ENCODE data around the gene SYCP2L. TPM values are rescaled to one million over a fixed set of nuclear protein-coding genes. Genes with fewer than 3 reads are reported as not detected.
"Not testable (repeated sequence)": the region's sequence is repeated elsewhere in the genome, so short reads cannot be mapped to it uniquely, and the experiment has no call there.

The SYCP2L gene
- total RNA-seq, 1 experiment from 2014 or later, result 0.06 TPM

- DNase-seq (ENCODE audit: low read depth), result no peak
These were observed 9.0 kb upstream of the SYCP2L start for GRCh38 chr6:10877871-10878270.

GRCh38 chr6:10880366-10880765 lies 6.5 kb upstream of the SYCP2L start:
- DNase-seq (ENCODE audit: low read depth), result no peak

DNA sequence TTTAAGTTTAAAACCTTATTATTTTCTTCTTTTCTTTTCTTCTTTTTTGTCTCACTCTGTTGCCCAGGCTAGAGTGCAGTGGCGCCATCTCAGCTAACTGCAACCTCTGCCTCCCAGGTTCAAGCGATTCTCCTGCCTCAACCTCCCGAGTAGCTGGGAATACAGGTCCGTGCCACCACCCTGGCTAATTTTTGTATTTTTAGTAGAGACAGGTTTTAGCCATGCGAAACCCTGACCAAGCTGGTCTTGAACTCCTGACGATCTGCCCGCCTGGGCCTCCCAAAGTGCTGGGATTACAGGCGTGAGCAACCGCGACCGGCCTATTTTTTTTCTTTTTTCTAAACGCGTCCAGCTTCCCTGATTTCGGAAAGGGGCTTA lies 4.6 kb upstream of the SYCP2L start:
- DNase-seq (ENCODE audit: low read depth), result not testable (repeated sequence)

GRCh38 chr6:10882657-10883171 lies 4.1 kb upstream of the SYCP2L start:
- DNase-seq (ENCODE audit: low read depth), result no peak

DNA sequence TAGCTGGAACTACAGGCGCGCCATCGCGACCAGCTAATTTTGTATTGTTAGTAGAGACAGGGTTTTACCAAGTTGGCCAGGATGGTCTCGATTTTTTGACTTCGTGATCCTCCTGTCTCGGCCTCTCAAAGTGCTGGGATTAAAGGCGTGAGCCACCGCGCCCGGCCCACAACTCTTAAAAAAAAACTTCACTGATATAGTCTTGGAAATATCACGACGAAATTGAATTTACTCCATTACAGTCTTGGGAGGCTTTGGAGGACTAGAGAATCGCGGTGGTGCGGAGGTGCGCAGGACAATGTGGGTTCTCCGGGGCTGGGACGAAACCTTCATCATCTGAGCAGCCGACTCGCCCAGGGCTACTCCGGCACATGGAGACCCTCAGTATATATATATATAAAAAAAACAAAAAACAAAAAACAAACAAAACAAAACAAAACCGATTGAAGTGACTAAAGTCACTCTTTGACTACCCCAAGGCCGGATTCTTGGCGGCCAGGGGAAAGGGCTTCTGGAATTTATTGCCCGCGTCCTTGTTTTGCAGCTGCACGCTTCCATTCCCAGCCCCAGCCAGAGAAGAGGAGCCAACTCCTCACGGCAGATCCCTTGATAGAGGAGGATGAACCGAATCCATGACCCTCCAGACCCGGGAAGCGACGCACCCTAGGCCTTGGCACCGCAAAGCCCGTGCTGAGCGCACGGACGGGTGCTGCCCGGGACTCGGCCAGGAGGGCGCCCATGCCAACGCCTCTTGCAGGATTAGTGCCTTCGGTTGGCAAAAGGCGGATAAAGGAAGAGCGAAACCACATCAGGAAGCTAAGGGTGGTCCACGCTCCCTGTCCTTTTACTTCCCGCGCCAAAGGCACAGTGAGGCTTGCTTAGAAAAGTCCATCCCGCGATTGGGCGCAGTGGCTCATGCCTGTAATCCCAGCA lies 3.3 kb upstream of the SYCP2L start:
- DNase-seq (ENCODE audit: low read depth), result no peak

DNA sequence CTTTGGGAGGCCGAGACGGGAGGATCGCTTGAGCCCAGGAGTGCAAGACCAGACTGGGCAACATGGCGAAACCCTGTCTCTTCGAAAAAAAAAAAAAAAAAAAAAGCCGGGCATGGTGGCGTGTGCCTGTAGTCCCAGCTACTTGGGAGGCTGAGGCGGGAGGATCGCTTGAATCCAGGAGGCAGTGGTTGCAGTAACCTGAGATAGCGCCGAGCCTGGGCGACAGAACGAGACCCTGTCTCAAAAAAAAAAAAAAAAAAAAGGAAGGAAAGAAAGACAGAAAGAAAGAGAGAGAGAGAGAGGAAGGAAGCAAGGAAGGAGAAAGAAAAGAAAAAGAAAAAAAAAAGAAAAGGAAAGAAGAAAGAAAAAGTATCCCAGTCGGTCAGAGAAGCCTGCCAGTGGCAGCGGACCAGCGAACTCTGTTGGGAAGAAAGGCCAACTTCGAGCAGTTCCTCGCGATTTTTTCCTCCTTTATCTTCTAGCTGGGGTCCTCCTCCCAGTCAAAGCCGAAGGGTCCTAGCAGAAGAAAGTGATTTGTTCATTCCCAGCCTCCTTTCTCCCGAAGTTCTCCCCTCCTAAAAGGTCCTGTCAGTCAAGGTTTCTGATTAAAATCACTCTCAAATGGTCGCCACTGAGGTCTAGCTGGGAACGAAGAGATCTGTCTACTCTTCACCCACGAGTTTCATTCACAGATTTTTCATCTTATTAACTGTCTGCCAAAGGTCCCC lies 2.4 kb upstream of the SYCP2L start:
- no peak for DNase-seq (ENCODE audit: low read depth)

DNA sequence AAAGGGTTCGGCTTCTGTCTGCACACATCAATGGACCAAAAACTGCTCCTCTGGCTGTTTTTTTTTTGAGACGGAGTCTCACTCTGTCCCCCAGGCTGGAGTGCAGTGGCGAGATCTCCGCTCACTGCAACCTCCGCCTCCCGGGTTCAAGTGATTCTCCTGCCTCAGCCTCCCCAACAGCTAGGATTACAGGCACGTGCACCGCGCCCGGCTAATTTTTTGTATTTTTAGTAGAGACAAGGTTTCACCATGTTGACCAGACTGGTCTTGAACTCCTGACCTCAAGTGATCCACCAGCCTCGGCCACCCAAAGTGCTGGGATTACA lies 524 bp upstream of the SYCP2L start:
- not testable (repeated sequence) for DNase-seq (ENCODE audit: low read depth)

DNA sequence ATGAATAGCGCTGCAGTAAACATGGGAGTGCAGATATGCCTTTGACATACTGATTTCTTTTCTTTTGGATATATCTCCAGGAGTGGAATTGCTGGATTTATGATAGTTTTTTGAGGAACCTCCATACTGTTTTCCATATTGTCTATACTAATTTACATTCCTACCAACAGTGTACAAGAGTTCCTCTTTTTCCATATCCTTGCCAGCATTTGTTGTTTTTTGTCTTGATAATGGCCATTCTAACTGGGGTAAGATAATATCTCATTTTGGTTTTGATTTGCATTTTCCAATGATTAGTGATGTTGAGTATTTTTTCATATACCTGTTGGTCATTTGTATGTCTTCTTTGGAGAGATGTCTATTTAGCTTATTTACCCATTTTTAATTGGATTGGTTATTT lies 3.3 kb downstream of the SYCP2L start:
- DNase-seq (ENCODE audit: low read depth), result no peak

DNA sequence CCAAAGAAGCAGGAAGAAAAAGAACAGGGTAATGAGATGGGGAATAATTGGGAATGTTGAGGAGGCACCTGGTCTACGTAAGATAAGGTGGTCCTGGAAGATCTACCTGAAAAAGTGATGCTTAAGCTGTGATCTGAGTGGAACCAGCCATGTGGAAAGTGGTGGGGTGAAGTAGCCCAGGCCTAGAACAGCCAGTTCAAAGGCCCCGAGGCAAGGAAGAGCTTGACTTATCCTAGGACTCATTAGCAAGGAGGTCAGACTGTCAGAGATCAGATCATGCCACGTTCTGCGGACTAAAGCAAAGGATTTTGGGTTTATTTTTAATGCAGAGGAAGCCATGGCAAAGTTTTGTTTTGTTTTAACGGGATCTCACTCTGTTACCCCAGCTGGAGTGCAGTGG lies 5.1 kb downstream of the SYCP2L start:
- DNase-seq (ENCODE audit: low read depth), result no peak

DNA sequence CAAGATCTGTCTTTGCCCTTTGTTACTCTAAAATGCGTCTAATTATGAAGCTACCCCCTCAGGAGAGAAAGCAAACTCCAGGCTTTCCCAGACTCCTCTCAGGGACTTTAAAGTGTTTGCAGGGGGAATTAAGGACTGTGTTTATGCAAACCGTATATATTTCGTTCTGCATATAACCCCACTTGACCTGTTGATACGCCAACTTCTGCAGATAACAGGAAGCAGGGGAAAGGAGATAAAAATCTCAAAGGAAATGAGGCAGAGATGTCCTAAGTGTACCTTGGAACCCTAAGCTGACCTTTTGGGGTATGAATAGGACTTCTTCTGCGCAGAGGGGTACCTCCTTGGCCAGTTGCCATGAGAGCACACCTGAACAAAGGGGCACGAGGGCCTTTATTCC lies 8.1 kb downstream of the SYCP2L start:
- DNase-seq (ENCODE audit: low read depth), result no peak

GRCh38 chr6:10896691-10897090 lies 9.8 kb downstream of the SYCP2L start:
- no peak for DNase-seq (ENCODE audit: low read depth)

DNA sequence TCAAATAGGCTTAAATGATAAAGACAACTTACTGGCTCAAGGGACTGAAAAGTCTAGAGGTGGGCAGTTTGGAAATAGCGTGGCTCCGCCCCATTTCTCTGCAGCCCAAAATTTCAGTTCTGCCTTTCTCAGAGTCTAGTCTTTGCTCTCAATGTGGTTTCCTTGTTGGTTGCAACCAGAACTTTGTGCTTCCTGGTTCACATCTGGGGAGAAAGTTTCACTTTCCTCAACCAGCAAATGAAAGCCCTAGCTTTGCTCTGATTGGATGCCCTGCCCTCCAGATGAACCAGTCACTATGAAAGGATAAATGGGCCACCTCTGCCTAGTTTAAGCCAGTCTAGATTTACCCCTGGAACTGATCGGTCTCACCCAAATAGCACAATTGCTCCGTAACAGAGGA lies 14.9 kb downstream of the SYCP2L start:
- peak; percentile 22 for DNase-seq (ENCODE audit: low read depth)

DNA sequence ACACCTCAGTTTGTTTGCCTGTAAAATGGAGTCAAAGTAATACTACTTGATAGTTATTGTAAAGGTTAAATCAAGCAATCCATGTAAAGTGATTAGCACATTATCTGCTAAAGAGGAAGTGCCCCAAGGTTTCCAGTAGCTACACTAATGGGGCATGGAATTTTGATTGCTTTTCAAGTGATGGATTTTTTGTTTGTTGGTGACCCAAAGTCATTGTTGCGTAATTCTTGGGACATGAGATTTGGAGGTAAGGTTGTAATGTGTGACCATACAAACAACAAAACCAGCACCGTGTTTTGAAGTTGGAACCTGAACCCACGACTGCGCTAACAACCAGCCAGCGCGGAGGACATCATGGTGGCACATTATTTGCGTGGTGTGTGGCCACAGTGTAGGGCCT lies 17.2 kb downstream of the SYCP2L start:
- no peak for DNase-seq (ENCODE audit: low read depth)

- no peak for DNase-seq (ENCODE audit: low read depth)
These were observed 21.4 kb downstream of the SYCP2L start for GRCh38 chr6:10908228-10908627.

GRCh38 chr6:10919520-10919919 lies 32.7 kb downstream of the SYCP2L start:
- DNase-seq (ENCODE audit: low read depth), result not testable (repeated sequence)

- no peak for DNase-seq (ENCODE audit: low read depth)
These were observed 46.3 kb downstream of the SYCP2L start for GRCh38 chr6:10933126-10933525.

GRCh38 chr6:10939840-10940239 lies 53.0 kb downstream of the SYCP2L start:
- DNase-seq (ENCODE audit: low read depth), result no peak

DNA sequence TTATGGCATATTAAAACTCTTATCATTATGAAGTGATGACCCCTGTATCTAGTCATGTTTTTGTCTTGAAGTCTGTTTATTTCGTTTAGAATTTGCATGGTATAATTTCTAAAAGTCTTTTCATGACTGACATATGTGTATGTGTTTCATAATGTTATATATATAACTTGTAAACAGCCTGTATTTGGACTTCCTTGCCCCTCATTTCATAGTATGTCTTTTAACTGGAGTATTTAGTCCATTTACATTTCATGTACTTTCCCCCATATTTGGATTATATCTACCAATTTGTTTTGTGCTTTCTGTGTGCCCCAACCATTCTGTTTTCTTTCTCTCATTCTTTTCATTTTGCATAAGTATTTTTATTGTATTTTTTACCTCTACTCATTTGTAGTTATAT lies 59.0 kb downstream of the SYCP2L start:
- no peak for DNase-seq (ENCODE audit: low read depth)

- DNase-seq (ENCODE audit: low read depth), result no peak
These were observed 61.1 kb downstream of the SYCP2L start for GRCh38 chr6:10947966-10948365.

DNA sequence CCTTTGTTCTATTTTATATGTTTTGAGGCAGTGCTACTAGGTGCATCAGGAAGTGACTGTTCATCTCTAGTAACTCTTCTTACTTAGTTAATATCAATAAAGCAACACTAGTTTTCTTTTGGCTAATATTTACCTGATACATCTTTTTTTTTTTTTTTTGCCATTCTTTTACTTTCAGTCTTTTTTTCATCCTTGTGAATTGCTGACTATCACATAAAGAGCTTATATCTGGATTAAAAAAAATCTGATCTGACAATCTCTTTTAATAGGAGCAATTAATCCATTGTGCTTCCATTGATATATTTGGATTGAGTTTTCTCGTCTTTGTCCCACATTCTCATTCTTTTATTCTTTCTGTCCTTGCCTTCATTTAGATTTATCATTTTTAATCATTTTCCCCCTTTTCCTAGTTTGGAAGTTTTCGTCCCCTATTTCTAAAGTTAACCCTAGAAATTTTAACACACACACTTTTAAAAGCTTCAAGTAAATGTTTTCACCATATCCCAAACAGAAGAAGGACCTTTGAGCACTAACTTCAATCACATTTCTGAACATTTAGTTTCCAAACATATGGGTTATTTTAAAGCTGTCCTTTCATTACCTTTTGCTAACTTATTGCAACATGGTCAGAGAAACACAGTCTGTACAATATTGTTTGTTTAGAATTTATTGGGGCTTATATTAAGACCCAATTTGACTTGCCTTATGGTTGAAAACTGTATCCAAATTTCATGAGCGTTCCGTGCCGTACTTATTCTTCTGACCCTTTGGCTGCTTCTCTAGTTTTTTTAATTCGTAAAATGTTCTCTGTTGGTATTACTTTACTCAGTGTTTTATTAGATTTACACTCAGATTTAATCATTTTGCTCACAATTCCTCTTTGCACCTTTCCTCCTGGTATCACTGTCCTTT lies 63.0 kb downstream of the SYCP2L start:
- no peak for DNase-seq (ENCODE audit: low read depth)

DNA sequence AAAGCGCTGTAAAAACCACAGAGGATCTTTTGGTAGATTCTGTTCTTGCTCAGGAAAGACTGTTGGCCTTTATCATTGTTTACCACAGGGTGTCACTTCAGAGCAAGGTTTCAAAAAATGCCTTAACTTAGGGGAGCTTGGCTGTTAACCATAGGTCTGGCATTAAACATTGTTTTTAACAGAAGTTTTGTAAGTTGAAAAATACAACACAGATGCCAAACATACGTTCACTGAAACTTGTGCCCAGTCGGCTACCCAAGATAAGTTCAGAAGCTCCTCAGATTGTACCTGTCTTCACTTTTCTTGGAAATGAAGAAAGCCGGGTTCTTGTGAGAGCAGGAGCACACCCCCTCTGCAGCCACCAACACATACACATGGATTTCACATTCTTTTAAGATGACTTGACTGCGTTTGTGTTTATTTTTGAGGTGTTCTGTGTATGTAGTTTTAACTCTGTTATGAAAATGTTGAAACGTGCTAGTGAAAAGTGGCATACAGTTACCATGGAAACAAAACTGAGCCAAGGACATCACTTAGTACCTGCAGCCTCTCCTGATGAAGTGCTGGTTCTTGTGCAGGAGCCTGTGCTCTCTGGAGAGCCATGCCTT lies 64.9 kb downstream of the SYCP2L start:
- DNase-seq (ENCODE audit: low read depth), result peak; percentile 49
